ENCODE results near the gene AGAP2.

AGAP2 gene

GRCh38 chr12:57769594-57769993 lies 31.1 kb upstream of the AGAP2 start:
- DNase-seq (ENCODE audit: low read depth in 1 of 2, low spot score in 1 of 2), result no peak
- Histone ChIP-seq H3K27me3 (ENCODE audit: insufficient read depth, poor library complexity, severe bottlenecking) (peaks cover 24% of the 10 kb centered on the region), H3K27ac (replicated peaks) (no peak overlapping the region), H3K4me3 (replicated peaks; ENCODE audit: insufficient read depth, low read length) (no peak overlapping the region)
- no peak for TF ChIP-seq CTCF (IDR thresholded peaks at IDR 0.05; ENCODE audit: insufficient read depth, low read length)

GRCh38 chr12:57767876-57768275 lies 29.3 kb upstream of the AGAP2 start:
- Histone ChIP-seq H3K27ac (replicated peaks) (no peak overlapping the region), H3K4me3 (replicated peaks; ENCODE audit: insufficient read depth, low read length) (no peak overlapping the region), H3K27me3 (ENCODE audit: insufficient read depth, poor library complexity, severe bottlenecking) (peaks cover 28% of the 10 kb centered on the region)
- no peak for DNase-seq (ENCODE audit: low read depth in 1 of 2, low spot score in 1 of 2)
- TF ChIP-seq REST (IDR thresholded peaks at IDR 0.05; ENCODE audit: insufficient replicate concordance, low read depth) (no peak), SPI1 (IDR thresholded peaks at IDR 0.05; ENCODE audit: borderline replicate concordance, low read depth) (no peak), POLR2AphosphoS5 (IDR thresholded peaks at IDR 0.05; ENCODE audit: low read depth) (no peak), CTCF (IDR thresholded peaks at IDR 0.05; ENCODE audit: insufficient read depth, low read length) (no peak), GABPA (IDR thresholded peaks at IDR 0.05; ENCODE audit: low read depth) (no peak)

GRCh38 chr12:57767305-57767698 lies 28.8 kb upstream of the AGAP2 start:
- no peak for DNase-seq (ENCODE audit: low read depth in 1 of 2, low spot score in 1 of 2)
- Histone ChIP-seq H3K27ac (replicated peaks) (no peak overlapping the region), H3K27me3 (ENCODE audit: insufficient read depth, poor library complexity, severe bottlenecking) (peaks cover 28% of the 10 kb centered on the region), H3K4me3 (replicated peaks; ENCODE audit: insufficient read depth, low read length) (no peak overlapping the region)
- TF ChIP-seq CTCF (IDR thresholded peaks at IDR 0.05; ENCODE audit: insufficient read depth, low read length) (no peak), GABPA (IDR thresholded peaks at IDR 0.05; ENCODE audit: low read depth) (no peak), REST (IDR thresholded peaks at IDR 0.05; ENCODE audit: insufficient replicate concordance, low read depth) (no peak), POLR2AphosphoS5 (IDR thresholded peaks at IDR 0.05; ENCODE audit: low read depth) (no peak), SPI1 (IDR thresholded peaks at IDR 0.05; ENCODE audit: borderline replicate concordance, low read depth) (no peak)

DNA sequence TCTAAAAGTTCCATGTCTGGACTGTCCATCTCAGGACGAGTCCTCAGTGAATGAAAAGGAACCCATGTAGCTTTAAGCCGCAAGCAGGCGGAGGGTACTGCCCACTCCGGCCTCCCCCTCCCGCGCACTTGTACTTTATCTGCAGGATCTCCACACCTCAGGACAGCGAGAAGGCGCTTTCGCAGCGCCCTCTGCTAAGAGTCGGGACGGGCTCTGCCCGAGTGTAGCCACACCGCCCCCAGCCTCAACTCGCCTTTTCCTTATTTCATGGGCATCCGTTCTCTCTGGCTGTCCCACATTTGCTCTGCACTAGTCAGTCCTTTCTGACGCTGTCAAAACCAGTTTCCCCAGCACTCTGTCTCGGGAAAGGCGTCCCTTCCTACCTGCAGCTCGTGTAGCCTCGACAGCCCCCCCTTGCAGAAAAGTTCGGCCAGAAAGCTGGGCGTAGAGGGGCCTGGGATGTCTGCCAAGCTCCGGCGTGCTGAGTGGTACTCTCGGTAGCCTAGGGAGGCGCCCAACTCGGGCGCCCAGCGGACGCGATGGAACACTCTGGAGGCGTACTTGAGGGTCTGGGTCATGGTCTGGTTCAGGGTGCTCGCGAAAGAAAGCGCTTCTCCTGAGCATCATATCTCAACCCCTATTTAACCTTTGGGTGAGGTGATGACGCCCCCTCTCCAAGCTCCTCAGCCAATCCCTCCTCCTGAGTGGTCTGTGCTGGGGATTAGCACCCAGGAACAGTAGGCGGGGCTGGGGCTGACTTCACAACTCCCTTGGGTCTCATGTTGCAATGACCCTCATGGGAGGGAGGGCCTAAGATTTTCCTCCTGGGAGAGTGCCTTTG lies 28.1 kb upstream of the AGAP2 start, which contains the start of gene CYP27B1:
Gene CYP27B1, minus strand, starts transcription at position 615 of the 841 bp plus-strand sequence. Its CDS starts 37 bp downstream, at position 578.
- H3K27me3 ChIP-seq (ENCODE audit: insufficient read depth, poor library complexity, severe bottlenecking), result peaks cover 28% of the 10 kb centered on the region
- no peak within 1 kb of the TSS for H3K27ac ChIP-seq (replicated peaks)
- TF ChIP-seq CTCF (IDR thresholded peaks at IDR 0.05; ENCODE audit: insufficient read depth, low read length) (no peak), GABPA (IDR thresholded peaks at IDR 0.05; ENCODE audit: low read depth) (no peak), REST (IDR thresholded peaks at IDR 0.05; ENCODE audit: insufficient replicate concordance, low read depth) (no peak), POLR2AphosphoS5 (IDR thresholded peaks at IDR 0.05; ENCODE audit: low read depth) (peak; percentile 50), SPI1 (IDR thresholded peaks at IDR 0.05; ENCODE audit: borderline replicate concordance, low read depth) (no peak)
- no peak for DNase-seq (ENCODE audit: low read depth in 1 of 2, low spot score in 1 of 2)
- no peak within 1 kb of the TSS for H3K4me3 ChIP-seq (replicated peaks; ENCODE audit: insufficient read depth, low read length)

All from HL-60 (cell line).